Retina (tissue), 1 donor: ENCODE measurements around the gene LUZP2.

Source experiments
- DNase-seq: peaks from one replicate; pipeline ENCODE4 v3.0.0-alpha.2; 2016

Gene LUZP2

GRCh38 chr11:24496736-24497725, at the start of gene LUZP2:
Gene LUZP2 (plus strand): TSS chr11:24497053.
- peak; percentile 92 for DNase-seq

GRCh38 chr11:24453129-24453718, 43.6 kb upstream of the LUZP2 start:
- no peak for DNase-seq

- no peak for DNase-seq
Observed at GRCh38 chr11:24457985-24458384, 38.9 kb upstream of the LUZP2 start.

- DNase-seq: no peak
Observed at GRCh38 chr11:24470431-24470830, 26.4 kb upstream of the LUZP2 start.

- DNase-seq: no peak
Observed at GRCh38 chr11:24471084-24471483, 25.8 kb upstream of the LUZP2 start.

GRCh38 chr11:24478718-24479117, 18.1 kb upstream of the LUZP2 start:
- no peak for DNase-seq

GRCh38 chr11:24489477-24489876, 7.4 kb upstream of the LUZP2 start:
- DNase-seq: no peak

GRCh38 chr11:24496386-24496735, 492 bp upstream of the LUZP2 start:
- DNase-seq: no peak

GRCh38 chr11:24497831-24498230, 978 bp downstream of the LUZP2 start:
- no peak for DNase-seq

GRCh38 chr11:24502425-24502824, 5.6 kb downstream of the LUZP2 start:
- no peak for DNase-seq

- no peak for DNase-seq
Observed at GRCh38 chr11:24509114-24509513, 12.3 kb downstream of the LUZP2 start.

GRCh38 chr11:24511511-24511910, 14.7 kb downstream of the LUZP2 start:
- DNase-seq: no peak

- DNase-seq: peak; percentile 32
Observed at GRCh38 chr11:24513479-24514218, 16.8 kb downstream of the LUZP2 start.

GRCh38 chr11:24514219-24514594, 17.4 kb downstream of the LUZP2 start:
- no peak for DNase-seq

GRCh38 chr11:24515632-24516031, 18.8 kb downstream of the LUZP2 start:
- DNase-seq: no peak

GRCh38 chr11:24516638-24517037, 19.8 kb downstream of the LUZP2 start:
- DNase-seq: no peak

- no peak for DNase-seq
Observed at GRCh38 chr11:24521601-24522000, 24.7 kb downstream of the LUZP2 start.

GRCh38 chr11:24524156-24524555, 27.3 kb downstream of the LUZP2 start:
- DNase-seq: no peak

- no peak for DNase-seq
Observed at GRCh38 chr11:24531528-24531927, 34.7 kb downstream of the LUZP2 start.

- no peak for DNase-seq
Observed at GRCh38 chr11:24543771-24544170, 46.9 kb downstream of the LUZP2 start.

- DNase-seq: no peak
Observed at GRCh38 chr11:24556693-24557092, 59.8 kb downstream of the LUZP2 start.

- DNase-seq: no peak
Observed at GRCh38 chr11:24559315-24559714, 62.5 kb downstream of the LUZP2 start.

GRCh38 chr11:24560324-24560723, 63.5 kb downstream of the LUZP2 start:
- no peak for DNase-seq

- DNase-seq: no peak
Observed at GRCh38 chr11:24567380-24567779, 70.5 kb downstream of the LUZP2 start.
